Lung (tissue), 12 donors: ENCODE data around the gene KIAA1217. TPM values are rescaled to one million over a fixed set of nuclear protein-coding genes. Genes with fewer than 3 reads are reported as not detected.

Experiments used
- ATAC-seq: fragments of 200-7000 bp; cut with Tn5 transposase; one replicate; pipeline ENCODE4 v1.9.1; 2020; ENCODE audit warnings: moderate number of reproducible peaks; ENCODE audit not compliant: insufficient read depth, low FRiP score
- DNase-seq, 3 donors: peaks; one replicate each; pipeline ENCODE4 v3.0.0-alpha.2; 2013 to 2017
- H3K27ac ChIP-seq, 2 donors: one replicate each; pipeline ENCODE4 v1.5.1; 2013; ENCODE audit warnings: mild to moderate bottlenecking in 2 of 2, moderate library complexity in 2 of 2, control low read depth in 1 of 2, inconsistent platforms in 1 of 2, low read depth in 1 of 2, low read length in 1 of 2
- H3K27me3 ChIP-seq, 3 donors: one replicate each; pipeline ENCODE4 v1.5.1; 2013; ENCODE audit warnings: low read length in 2 of 3; ENCODE audit not compliant: control insufficient read depth in 3 of 3, insufficient read depth in 3 of 3
- H3K36me3 ChIP-seq, 4 donors: one replicate each; pipeline ENCODE4 v1.5.1; 2013; ENCODE audit warnings: low read length in 4 of 4, mild to moderate bottlenecking in 1 of 4, moderate library complexity in 1 of 4; ENCODE audit not compliant: control insufficient read depth in 4 of 4, insufficient read depth in 4 of 4
- H3K4me1 ChIP-seq, 5 donors: one replicate each; pipeline ENCODE4 v1.5.1; 2013; ENCODE audit warnings: low read length in 5 of 5, mild to moderate bottlenecking in 2 of 5, moderate library complexity in 1 of 5; ENCODE audit not compliant: control insufficient read depth in 5 of 5, insufficient read depth in 5 of 5
- H3K4me3 ChIP-seq: one replicate; pipeline ENCODE4 v1.5.1; 2013; ENCODE audit warnings: mild to moderate bottlenecking, control low read depth, moderate library complexity
- H3K9ac ChIP-seq, 2 donors: one replicate each; pipeline ENCODE4 v1.5.1; 2013; ENCODE audit warnings: low read length in 2 of 2, control low read depth in 1 of 2; ENCODE audit not compliant: insufficient read depth in 1 of 2
- H3K9me3 ChIP-seq, 4 donors: one replicate each; pipeline ENCODE4 v1.5.1; 2013; ENCODE audit warnings: low read length in 3 of 4, mild to moderate bottlenecking in 1 of 4, moderate library complexity in 1 of 4; ENCODE audit not compliant: control insufficient read depth in 4 of 4, insufficient read depth in 3 of 4
- CTCF ChIP-seq: IDR thresholded peaks from 2 replicates; pipeline ENCODE4 v1.5.1; 2012; ENCODE audit warnings: mild to moderate bottlenecking; ENCODE audit errors: control extremely low read depth, extremely low read depth
- WGBS, 2 donors: extraction: QIAGEN DNeasy Blood & Tissue Kit; methylation state at CpG; one replicate each; pipeline ENCODE4 v1.1.7; 2013; 5-methylcytosine and 5-hydroxymethylcytosine counted together
- polyA plus RNA-seq, 2 donors: library from polyadenylated mRNA; stranded (reverse); fragments of 200-250 nt; gene quantifications; one replicate each; pipeline ENCODE4 v1.2.1, GENCODE V29; 2013
- total RNA-seq, 2 donors: library from RNA; depleted of rRNA in 1 of 2; stranded (reverse); fragments of >200 nt in 1 of 2; gene quantifications; one replicate each; pipeline ENCODE4 v1.2.1, GENCODE V29; 2014 to 2021
- donor health status: control.
- donor health status: control.
- donor health status: Bipolar disorder and iron deficiency.
- donor health status: healthy.
- donor health status: DM: yes; HTN: yes; CAD: no.

The KIAA1217 gene
- total and polyA plus RNA-seq, 4 donors, result 5.5 to 58.6 (median 24.1) TPM

GRCh38 chr10:24357344-24358004 is 148.5 kb downstream of the KIAA1217 start:
- no peak overlapping the region for H3K4me3 ChIP-seq
- no peaks in the 10 kb centered on the region for H3K27me3 ChIP-seq
- peak in 2 of 3 donors; percentile 24 to 48 for DNase-seq
- WGBS, 2 donors, result 77 to 82% methylated on average over 8 of the region's 8 CpGs
- no peak for TF ChIP-seq CTCF
- no peak overlapping the region for H3K9ac ChIP-seq
- peaks cover 0 to 7% (median 2%) of the 10 kb centered on the region in 5 donors for H3K4me1 ChIP-seq
- no peak for ATAC-seq
- H3K27ac ChIP-seq, result no peak overlapping the region
- H3K36me3 ChIP-seq, result no peaks in the 10 kb centered on the region
- no peaks in the 10 kb centered on the region for H3K9me3 ChIP-seq

DNA sequence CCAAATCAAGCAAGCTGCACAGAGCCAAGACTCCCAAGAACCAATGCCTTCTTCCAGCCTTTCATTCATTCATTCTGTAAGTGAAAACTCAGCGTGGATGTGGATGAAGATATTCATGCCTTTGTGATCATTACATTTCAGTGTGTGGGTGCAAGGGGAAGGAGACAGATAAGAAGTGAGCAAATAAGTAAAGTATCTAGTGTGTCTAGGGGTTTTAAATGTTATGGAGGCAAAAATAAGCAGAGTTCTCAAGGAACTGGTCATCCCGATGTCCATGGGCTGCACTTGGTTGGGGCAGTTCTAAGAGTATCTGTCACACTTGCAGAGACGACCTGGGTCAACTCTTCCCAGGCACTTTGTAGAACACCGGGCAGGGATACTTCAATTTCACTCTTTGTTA is 149.1 kb downstream of the KIAA1217 start:
- no peak for TF ChIP-seq CTCF
- H3K4me3 ChIP-seq, result no peak overlapping the region
- H3K9ac ChIP-seq, result no peak overlapping the region
- H3K27ac ChIP-seq, result no peak overlapping the region
- 72 to 77% methylated on average over 4 of the region's 4 CpGs for WGBS, 2 donors
- peaks cover 0 to 5% (median 2%) of the 10 kb centered on the region in 5 donors for H3K4me1 ChIP-seq
- no peaks in the 10 kb centered on the region for H3K27me3 ChIP-seq
- no peak for DNase-seq
- no peaks in the 10 kb centered on the region for H3K36me3 ChIP-seq
- ATAC-seq, result no peak
- no peaks in the 10 kb centered on the region for H3K9me3 ChIP-seq

GRCh38 chr10:24360282-24361127 is 151.6 kb downstream of the KIAA1217 start:
- peak; percentile 55 for TF ChIP-seq CTCF
- peak; percentile 67 for ATAC-seq
- 32 to 34% methylated on average over 12 of the region's 12 CpGs for WGBS, 2 donors
- Histone ChIP-seq H3K4me1 (peaks cover 0 to 4% (median 1%) of the 10 kb centered on the region in 5 donors), H3K27ac (no peak overlapping the region), H3K27me3 (no peaks in the 10 kb centered on the region), H3K9ac (no peak overlapping the region), H3K36me3 (no peaks in the 10 kb centered on the region), H3K9me3 (no peaks in the 10 kb centered on the region), H3K4me3 (no peak overlapping the region)
- DNase-seq, result peak; percentile 73 to 87 (median 83)
